Measurements from ENCODE around the gene CLDN3.
"Not testable (repeated sequence)": the region's sequence is repeated elsewhere in the genome, so short reads cannot be mapped to it uniquely, and the experiment has no call there.

CLDN3 gene

DNA sequence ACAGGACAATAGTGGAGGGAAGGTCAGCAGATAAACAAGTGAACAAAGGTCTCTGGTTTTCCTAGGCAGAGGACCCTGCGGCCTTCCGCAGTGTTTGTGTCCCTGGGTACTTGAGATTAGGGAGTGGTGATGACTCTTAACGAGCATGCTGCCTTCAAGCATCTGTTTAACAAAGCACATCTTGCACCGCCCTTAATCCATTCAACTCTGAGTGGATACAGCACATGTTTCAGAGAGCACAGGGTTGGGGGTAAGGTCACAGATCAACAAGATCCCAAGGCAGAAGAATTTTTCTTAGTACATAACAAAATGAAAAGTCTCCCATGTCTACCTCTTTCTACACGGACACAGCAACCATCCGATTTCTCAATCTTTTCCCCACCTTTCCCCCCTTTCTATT is 26.6 kb upstream of the CLDN3 start:
- not testable (repeated sequence) for H3K9ac ChIP-seq (ENCODE audit: low read depth, low read length); H3K27me3 ChIP-seq (ENCODE audit: control insufficient read depth, insufficient read depth, low read length); H3K9me3 ChIP-seq (replicated peaks; ENCODE audit: low read length); H3K4me2 ChIP-seq (ENCODE audit: low read length); H3K4me1 ChIP-seq (ENCODE audit: control insufficient read depth, insufficient read depth, low read length); H3K4me3 ChIP-seq (ENCODE audit: low read length); H3K36me3 ChIP-seq (ENCODE audit: insufficient read depth, low read length)

DNA sequence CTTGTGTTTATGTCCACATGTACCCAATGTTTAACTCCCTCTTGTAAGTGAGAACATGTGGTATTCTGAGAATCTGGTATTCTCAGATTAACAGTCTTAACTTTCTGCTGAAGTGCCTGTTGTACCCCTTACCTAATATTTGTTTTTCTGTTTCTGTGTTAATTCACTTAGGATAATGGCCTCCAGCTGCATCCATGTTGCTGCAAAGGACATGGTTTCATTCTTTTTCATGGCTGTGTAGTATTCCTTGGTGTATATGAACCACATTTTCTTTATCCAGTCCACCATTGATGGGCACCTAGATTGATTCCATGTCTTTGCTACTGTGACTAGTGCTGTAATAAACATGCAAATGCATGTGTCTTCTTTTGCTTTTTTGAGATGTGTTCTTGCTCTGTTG is 25.1 kb upstream of the CLDN3 start:
- H3K4me1 ChIP-seq (ENCODE audit: control insufficient read depth, insufficient read depth, low read length); H3K4me2 ChIP-seq (ENCODE audit: low read length); H3K27me3 ChIP-seq (ENCODE audit: control insufficient read depth, insufficient read depth, low read length); H3K9me3 ChIP-seq (replicated peaks; ENCODE audit: low read length); H3K36me3 ChIP-seq (ENCODE audit: insufficient read depth, low read length); H3K4me3 ChIP-seq (ENCODE audit: low read length); H3K9ac ChIP-seq (ENCODE audit: low read depth, low read length): not testable (repeated sequence)

- not testable (repeated sequence) for H3K36me3 ChIP-seq (ENCODE audit: insufficient read depth, low read length); H3K4me2 ChIP-seq (ENCODE audit: low read length); H3K9me3 ChIP-seq (replicated peaks; ENCODE audit: low read length); H3K4me3 ChIP-seq (ENCODE audit: low read length); H3K27me3 ChIP-seq (ENCODE audit: control insufficient read depth, insufficient read depth, low read length); H3K4me1 ChIP-seq (ENCODE audit: control insufficient read depth, insufficient read depth, low read length); H3K9ac ChIP-seq (ENCODE audit: low read depth, low read length)
These were observed 21.2 kb upstream of the CLDN3 start for GRCh38 chr7:73791170-73791690.

DNA sequence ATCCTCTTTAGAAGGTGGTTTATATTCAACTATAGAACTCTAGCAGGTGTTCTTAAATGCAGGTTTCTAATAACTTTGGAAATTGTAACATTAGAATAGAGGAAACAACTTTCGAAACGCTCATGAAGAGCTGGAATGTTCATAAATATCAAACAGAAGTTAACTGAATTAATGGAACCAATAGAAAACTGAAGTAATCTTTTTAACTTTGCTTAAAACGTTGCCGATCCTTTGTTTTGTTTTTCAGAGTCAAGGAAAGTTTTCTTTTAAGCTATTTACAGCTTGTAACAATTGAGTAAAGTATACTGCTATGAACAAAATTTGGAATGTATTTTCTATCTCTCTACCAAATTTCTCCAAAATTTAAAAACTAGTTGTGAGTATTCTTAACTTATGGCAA is 19.0 kb upstream of the CLDN3 start:
- Histone ChIP-seq H3K9me3 (replicated peaks; ENCODE audit: low read length) (no peaks in the 10 kb centered on the region), H3K4me1 (ENCODE audit: control insufficient read depth, insufficient read depth, low read length) (no peaks in the 10 kb centered on the region), H3K4me3 (ENCODE audit: low read length) (no peak overlapping the region), H3K4me2 (ENCODE audit: low read length) (no peak overlapping the region), H3K27me3 (ENCODE audit: control insufficient read depth, insufficient read depth, low read length) (no peaks in the 10 kb centered on the region), H3K36me3 (ENCODE audit: insufficient read depth, low read length) (no peaks in the 10 kb centered on the region), H3K9ac (ENCODE audit: low read depth, low read length) (no peak overlapping the region)

DNA sequence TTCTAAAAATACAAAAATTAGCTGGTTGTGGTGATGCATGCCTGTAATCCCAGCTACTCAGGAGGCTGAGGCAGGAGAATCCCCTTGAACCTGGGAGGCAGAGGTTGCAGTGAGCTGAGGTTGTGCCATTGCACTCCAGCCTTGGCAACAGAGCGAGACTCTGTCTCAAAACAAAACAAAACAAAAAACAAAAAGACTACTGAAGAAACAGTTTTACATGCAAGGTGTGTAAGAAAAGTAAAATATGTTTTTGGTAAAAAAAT is 17.6 kb upstream of the CLDN3 start:
- H3K4me2 ChIP-seq (ENCODE audit: low read length); H3K9me3 ChIP-seq (replicated peaks; ENCODE audit: low read length); H3K4me1 ChIP-seq (ENCODE audit: control insufficient read depth, insufficient read depth, low read length); H3K36me3 ChIP-seq (ENCODE audit: insufficient read depth, low read length); H3K9ac ChIP-seq (ENCODE audit: low read depth, low read length); H3K27me3 ChIP-seq (ENCODE audit: control insufficient read depth, insufficient read depth, low read length); H3K4me3 ChIP-seq (ENCODE audit: low read length): not testable (repeated sequence)

DNA sequence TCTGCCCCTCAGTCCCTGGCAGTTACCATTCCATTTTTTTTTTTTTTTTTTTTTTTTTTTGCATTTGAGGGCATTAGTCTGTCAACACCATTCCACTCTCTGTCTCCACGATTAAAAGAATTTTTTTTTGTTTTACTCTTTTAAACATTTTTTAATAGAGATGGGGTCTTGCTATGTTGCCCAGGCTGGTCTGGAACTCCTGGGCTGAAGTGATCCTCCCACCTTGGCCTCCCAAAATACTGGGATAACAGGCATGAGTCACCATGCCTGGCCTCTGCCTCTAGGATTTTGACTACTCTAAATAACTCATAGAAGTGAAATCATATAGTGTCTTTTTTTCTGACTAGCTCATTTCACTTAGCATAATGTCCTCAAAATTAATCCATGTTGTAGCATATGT is 16.5 kb upstream of the CLDN3 start:
- Histone ChIP-seq H3K9ac (ENCODE audit: low read depth, low read length) (no peak overlapping the region), H3K36me3 (ENCODE audit: insufficient read depth, low read length) (no peaks in the 10 kb centered on the region), H3K27me3 (ENCODE audit: control insufficient read depth, insufficient read depth, low read length) (no peaks in the 10 kb centered on the region), H3K4me1 (ENCODE audit: control insufficient read depth, insufficient read depth, low read length) (no peaks in the 10 kb centered on the region), H3K9me3 (replicated peaks; ENCODE audit: low read length) (no peaks in the 10 kb centered on the region), H3K4me3 (ENCODE audit: low read length) (no peak overlapping the region), H3K4me2 (ENCODE audit: low read length) (no peak overlapping the region)

DNA sequence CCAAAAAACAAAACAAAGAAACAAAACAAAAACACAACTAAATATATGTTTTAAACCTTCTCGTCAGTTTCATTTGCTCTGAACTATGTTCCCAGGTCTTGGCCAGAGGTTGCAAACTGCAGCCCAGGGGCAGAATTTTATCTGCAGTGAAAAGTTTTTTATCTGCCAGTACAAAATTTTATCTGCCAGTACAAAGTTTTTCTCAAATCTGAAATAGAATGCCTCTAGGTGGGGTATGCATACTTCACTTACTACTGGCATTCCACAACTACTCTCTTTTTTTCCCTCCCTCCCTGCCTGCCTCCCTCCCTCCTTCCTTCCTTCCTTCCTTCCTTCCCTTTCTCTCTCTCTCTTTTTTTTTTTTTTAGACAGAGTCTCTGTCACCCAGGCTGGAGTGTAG is 9.4 kb upstream of the CLDN3 start:
- H3K9me3 ChIP-seq (replicated peaks; ENCODE audit: low read length): no peaks in the 10 kb centered on the region
- peaks cover 4% of the 10 kb centered on the region for H3K4me1 ChIP-seq (ENCODE audit: control insufficient read depth, insufficient read depth, low read length)
- H3K27me3 ChIP-seq (ENCODE audit: control insufficient read depth, insufficient read depth, low read length): no peaks in the 10 kb centered on the region
- H3K4me3 ChIP-seq (ENCODE audit: low read length): no peak overlapping the region
- no peak overlapping the region for H3K4me2 ChIP-seq (ENCODE audit: low read length)
- H3K36me3 ChIP-seq (ENCODE audit: insufficient read depth, low read length): no peaks in the 10 kb centered on the region
- H3K9ac ChIP-seq (ENCODE audit: low read depth, low read length): no peak overlapping the region

DNA sequence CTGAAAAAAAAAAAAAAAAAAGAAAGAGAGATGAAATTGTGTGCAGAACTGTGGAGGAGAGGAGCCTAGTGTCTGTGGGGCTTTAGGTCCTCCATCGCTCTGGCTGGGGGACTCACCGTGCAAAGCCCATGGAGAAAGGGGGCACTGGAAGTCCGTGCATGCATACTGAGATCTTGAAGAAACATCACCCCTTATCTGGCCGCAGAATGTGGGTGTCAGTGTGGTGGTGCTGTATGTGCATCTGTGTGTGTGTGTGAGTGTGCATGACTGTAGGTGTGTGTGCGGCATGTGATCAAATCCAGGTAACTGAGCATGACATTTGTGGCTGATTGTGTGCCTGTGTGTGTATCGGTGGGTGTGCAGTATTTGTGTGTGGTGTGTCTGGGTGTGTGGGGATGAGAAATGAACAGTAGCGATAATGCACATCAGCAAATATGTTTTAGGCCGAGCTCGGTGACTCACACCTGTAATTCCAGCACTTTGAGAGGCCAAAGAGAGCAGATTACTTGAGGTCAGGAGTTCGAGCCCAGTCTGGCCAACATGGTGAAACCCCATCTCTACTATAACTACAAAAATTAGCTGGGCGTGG is 8.8 kb upstream of the CLDN3 start:
- Histone ChIP-seq H3K4me1 (ENCODE audit: control insufficient read depth, insufficient read depth, low read length) (peaks cover 4% of the 10 kb centered on the region), H3K4me3 (ENCODE audit: low read length) (no peak overlapping the region), H3K9me3 (replicated peaks; ENCODE audit: low read length) (no peaks in the 10 kb centered on the region), H3K27me3 (ENCODE audit: control insufficient read depth, insufficient read depth, low read length) (no peaks in the 10 kb centered on the region), H3K36me3 (ENCODE audit: insufficient read depth, low read length) (no peaks in the 10 kb centered on the region), H3K9ac (ENCODE audit: low read depth, low read length) (no peak overlapping the region), H3K4me2 (ENCODE audit: low read length) (no peak overlapping the region)

GRCh38 chr7:73774923-73775322 is 4.9 kb upstream of the CLDN3 start:
- Histone ChIP-seq H3K4me2 (ENCODE audit: low read length) (no peak overlapping the region), H3K9ac (ENCODE audit: low read depth, low read length) (no peak overlapping the region), H3K36me3 (ENCODE audit: insufficient read depth, low read length) (no peaks in the 10 kb centered on the region), H3K27me3 (ENCODE audit: control insufficient read depth, insufficient read depth, low read length) (peaks cover 12% of the 10 kb centered on the region), H3K4me1 (ENCODE audit: control insufficient read depth, insufficient read depth, low read length) (peaks cover 12% of the 10 kb centered on the region), H3K4me3 (ENCODE audit: low read length) (no peak overlapping the region), H3K9me3 (replicated peaks; ENCODE audit: low read length) (no peaks in the 10 kb centered on the region)

DNA sequence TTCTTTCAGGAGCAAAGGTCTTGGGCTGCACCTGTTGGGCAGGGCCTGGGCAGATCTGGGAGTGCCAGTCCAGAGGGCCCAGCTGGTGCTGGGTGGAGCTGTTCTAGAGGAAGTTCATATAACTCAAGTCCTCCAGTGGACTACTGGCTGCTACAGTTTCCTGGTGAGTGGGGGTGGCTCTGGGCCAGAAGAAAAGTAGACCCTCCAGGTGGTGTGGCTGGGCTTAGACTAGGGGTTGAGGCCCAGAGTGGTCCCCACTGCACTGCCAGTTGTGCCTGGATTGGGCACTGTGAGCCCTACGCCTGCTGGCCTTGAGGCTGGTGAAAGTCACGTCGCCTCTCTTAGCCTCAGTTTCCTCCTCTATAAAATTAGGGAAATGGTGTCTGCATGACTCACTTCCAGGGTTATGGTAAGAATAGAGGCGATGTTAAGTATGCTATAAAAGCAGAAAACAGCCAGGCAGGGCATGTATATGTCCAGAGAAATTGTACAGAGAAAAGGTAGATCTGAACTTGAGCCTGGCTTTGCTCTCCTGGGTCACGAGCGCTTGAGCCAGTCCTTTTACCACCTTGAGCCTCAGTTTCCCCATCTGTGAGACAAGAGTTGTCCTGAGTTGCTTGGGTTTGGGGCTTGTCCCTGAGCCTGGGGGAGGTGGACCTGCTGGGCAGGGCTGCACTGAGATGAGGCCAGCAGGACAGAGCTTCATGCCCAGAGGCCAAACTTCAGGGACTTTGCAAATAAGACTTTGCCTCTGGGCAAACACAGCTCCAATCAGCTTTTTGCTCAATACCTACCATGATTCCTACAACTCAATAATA is 3.8 kb upstream of the CLDN3 start:
- peaks cover 22% of the 10 kb centered on the region for H3K27me3 ChIP-seq (ENCODE audit: control insufficient read depth, insufficient read depth, low read length)
- H3K9ac ChIP-seq (ENCODE audit: low read depth, low read length): no peak overlapping the region
- no peak overlapping the region for H3K4me3 ChIP-seq (ENCODE audit: low read length)
- no peaks in the 10 kb centered on the region for H3K36me3 ChIP-seq (ENCODE audit: insufficient read depth, low read length)
- H3K4me1 ChIP-seq (ENCODE audit: control insufficient read depth, insufficient read depth, low read length): peaks cover 12% of the 10 kb centered on the region
- no peak overlapping the region for H3K4me2 ChIP-seq (ENCODE audit: low read length)
- H3K9me3 ChIP-seq (replicated peaks; ENCODE audit: low read length): no peaks in the 10 kb centered on the region

DNA sequence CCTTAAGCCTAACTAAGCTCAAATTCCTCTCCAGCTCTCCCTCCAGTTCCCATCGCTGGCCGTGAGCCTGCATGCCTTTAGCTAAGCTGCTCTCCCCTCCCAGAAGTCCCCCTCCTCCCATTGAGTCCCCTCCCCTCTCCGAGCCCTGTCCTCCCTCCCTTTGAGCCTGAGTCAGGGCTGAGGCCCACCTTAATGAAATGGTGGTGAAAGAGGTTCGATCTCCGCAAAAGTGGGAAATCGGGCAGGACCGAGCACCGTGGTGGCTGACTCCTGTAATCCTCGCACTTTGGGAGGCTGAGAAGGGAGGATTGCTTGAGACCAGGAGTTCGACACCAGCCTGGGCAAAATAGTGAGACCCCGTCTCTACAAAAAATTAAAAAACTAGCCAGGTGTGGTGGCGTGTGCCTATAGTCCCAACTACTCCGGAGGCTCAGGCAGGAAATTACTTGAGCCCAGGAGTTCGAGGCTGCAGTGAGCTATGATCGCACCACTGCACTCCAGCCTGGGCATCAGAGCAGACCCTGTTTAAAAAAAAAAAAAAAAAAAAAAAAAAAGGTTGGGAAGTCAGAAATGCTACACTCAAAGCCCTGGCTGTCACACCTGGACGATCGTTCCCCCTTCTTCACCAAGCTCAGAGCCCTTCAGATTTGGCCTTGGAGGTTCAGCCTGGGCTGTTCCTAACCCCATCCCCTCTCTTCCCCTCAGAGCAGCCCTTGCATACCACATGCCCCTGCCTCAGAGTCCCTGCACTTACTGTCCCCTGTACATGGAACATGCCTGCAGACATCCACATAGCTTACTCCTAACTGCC is 995 bp upstream of the CLDN3 start:
- Histone ChIP-seq H3K4me2 (ENCODE audit: low read length) (no peak overlapping the region), H3K9me3 (replicated peaks; ENCODE audit: low read length) (no peaks in the 10 kb centered on the region), H3K4me1 (ENCODE audit: control insufficient read depth, insufficient read depth, low read length) (peaks cover 12% of the 10 kb centered on the region), H3K9ac (ENCODE audit: low read depth, low read length) (no peak overlapping the region), H3K27me3 (ENCODE audit: control insufficient read depth, insufficient read depth, low read length) (peaks cover 29% of the 10 kb centered on the region), H3K36me3 (ENCODE audit: insufficient read depth, low read length) (no peaks in the 10 kb centered on the region), H3K4me3 (ENCODE audit: low read length) (no peak overlapping the region)

Measured in skeletal muscle satellite cell (primary cell).